Erythroblast (primary cell): ENCODE results near the gene DPEP3.

Source experiments
- GATA1 ChIP-seq: IDR thresholded peaks from 2 replicates; pipeline ENCODE4 v1.6.1; 2011; ENCODE audit warnings: low read depth, mild to moderate bottlenecking, control low read depth, low read length, moderate library complexity
- POLR2A ChIP-seq: IDR thresholded peaks from 2 replicates; pipeline ENCODE4 v1.6.1; 2011; ENCODE audit warnings: mild to moderate bottlenecking, low read length

- no peak for TF ChIP-seq POLR2A
- TF ChIP-seq GATA1: no peak
Measured at GRCh38 chr16:67977005-67977404, 3.3 kb downstream of the DPEP3 start.
